Gastroesophageal sphincter (tissue), 3 donors: ENCODE measurements around the gene CORIN.

ENCODE experiments used
- POLR2AphosphoS5 ChIP-seq: sonication (generic); formaldehyde crosslinking; IDR thresholded peaks from one replicate; pipeline ENCODE4 v1.6.1; 2017; ENCODE audit warnings: antibody characterized with exemption
- TF ChIP-seq, protein P1 (sequence below), 4 experiments: fragments of 200-600 bp in 2 of 4; fragments of 450-650 bp in 2 of 4; sonication (generic) in 1 of 4; IDR thresholded peaks; one replicate each; pipeline ENCODE4 v1.5.1; 2017 to 2019; ENCODE audit warnings: antibody characterized with exemption in 4 of 4, mild to moderate bottlenecking in 2 of 4, moderate library complexity in 2 of 4

DNA sequence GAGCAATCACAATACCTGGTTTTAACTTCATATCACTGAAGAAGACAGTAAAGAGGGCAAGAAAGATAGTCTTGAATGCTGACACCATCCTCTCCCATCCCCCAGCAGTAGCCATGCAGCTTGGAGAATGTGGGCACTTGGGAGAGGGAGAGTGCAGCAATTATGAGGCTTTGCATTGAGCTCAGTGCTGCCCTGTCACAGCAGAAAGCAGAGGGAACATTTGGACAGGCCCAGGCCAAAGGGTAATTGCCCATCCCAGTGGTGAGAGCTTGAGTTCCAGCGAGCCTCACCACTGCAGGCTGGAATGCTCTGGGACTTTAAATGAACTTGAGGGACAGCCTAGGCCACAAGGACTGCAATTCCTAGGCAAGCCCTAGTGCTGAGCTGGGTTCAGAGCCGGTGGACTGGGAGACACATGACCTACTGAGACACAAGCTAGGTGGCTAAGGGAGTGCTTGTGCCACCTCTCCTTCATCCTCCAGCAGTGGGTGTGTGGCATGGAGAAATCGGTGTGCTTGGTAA is 36.3 kb downstream of the CORIN start:
- TF ChIP-seq, protein P1, sequence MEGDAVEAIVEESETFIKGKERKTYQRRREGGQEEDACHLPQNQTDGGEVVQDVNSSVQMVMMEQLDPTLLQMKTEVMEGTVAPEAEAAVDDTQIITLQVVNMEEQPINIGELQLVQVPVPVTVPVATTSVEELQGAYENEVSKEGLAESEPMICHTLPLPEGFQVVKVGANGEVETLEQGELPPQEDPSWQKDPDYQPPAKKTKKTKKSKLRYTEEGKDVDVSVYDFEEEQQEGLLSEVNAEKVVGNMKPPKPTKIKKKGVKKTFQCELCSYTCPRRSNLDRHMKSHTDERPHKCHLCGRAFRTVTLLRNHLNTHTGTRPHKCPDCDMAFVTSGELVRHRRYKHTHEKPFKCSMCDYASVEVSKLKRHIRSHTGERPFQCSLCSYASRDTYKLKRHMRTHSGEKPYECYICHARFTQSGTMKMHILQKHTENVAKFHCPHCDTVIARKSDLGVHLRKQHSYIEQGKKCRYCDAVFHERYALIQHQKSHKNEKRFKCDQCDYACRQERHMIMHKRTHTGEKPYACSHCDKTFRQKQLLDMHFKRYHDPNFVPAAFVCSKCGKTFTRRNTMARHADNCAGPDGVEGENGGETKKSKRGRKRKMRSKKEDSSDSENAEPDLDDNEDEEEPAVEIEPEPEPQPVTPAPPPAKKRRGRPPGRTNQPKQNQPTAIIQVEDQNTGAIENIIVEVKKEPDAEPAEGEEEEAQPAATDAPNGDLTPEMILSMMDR (IDR thresholded peaks at IDR 0.05): no peak
- TF ChIP-seq POLR2AphosphoS5: no peak
